HepG2 (cell line): ENCODE results near the gene NARS2. TPM values are rescaled to one million over a fixed set of nuclear protein-coding genes. Genes with fewer than 3 reads are reported as not detected.

Source experiments
- ATAC-seq: fragments of 200-7000 bp; cut with Tn5 transposase; 3 replicates; pipeline ENCODE4 v1.9.1; 2020; ENCODE audit warnings: mild to moderate bottlenecking, moderate library complexity
- BruUV-seq: library from RNA; stranded (reverse); fragments of 400-500 nt; replicated peaks from 2 replicates; lab custom pipeline; 2021; lab: Mats Ljungman, UMichigan
- CTCF ChIA-PET: fragments of 300-600 bp; formaldehyde crosslinking; extraction: SDS; loops from one replicate; lab custom pipeline; 2021; ENCODE audit warnings: low total read pairs, inconsistent platforms, low intra/inter-chr PET ratio; lab: Yijun Ruan, JAX
- POLR2A ChIA-PET: fragments of 350-600 bp; sonication (Branson Sonifier 250); formaldehyde crosslinking; loops from one replicate; lab custom pipeline; 2020; ENCODE audit warnings: antibody characterized with exemption, inconsistent platforms; lab: Yijun Ruan, JAX
- DNase-seq: peaks from one replicate; pipeline ENCODE4 v3.0.0-alpha.2; 2015; ENCODE audit warnings: low spot score
- FAIRE-seq: peaks from 3 replicates; lab custom pipeline; 2011; peaks lifted over from hg19 to GRCh38; lab: Jason Lieb, UNC
- H2AFZ ChIP-seq: one replicate; pipeline ENCODE4 v1.6.1; 2011; ENCODE audit warnings: low read length, inconsistent platforms
- H3K27ac ChIP-seq: fragments of 300-600 bp; 3 replicates; pipeline ENCODE4 v1.8.0; 2011; ENCODE audit warnings: mixed run types, mild to moderate bottlenecking, mixed read lengths, low read length, inconsistent platforms; ENCODE audit not compliant: insufficient read depth; ENCODE audit errors: extremely low read length
- H3K27me3 ChIP-seq, 2 experiments: fragments of 200-600 bp in 1 of 2; 2 replicates in 1 of 2; 3 replicates in 1 of 2; pipeline versions ENCODE4 v1.6.0 to v1.8.0; 2011; ENCODE audit warnings: low read length in 2 of 2, mild to moderate bottlenecking in 2 of 2, moderate library complexity in 2 of 2, inconsistent platforms in 1 of 2; ENCODE audit not compliant: insufficient read depth in 2 of 2, control insufficient read depth in 1 of 2
- H3K36me3 ChIP-seq, 2 experiments: fragments of 200-600 bp in 1 of 2; replicated peaks in 1 of 2; 2 replicates in 1 of 2; 3 replicates in 1 of 2; pipeline versions ENCODE4 v1.5.1 to v1.8.0; 2011; ENCODE audit warnings: low read length in 2 of 2, inconsistent platforms in 1 of 2; ENCODE audit not compliant: insufficient read depth in 2 of 2, control insufficient read depth in 1 of 2
- H3K4me1 ChIP-seq: 2 replicates; pipeline ENCODE4 v1.5.1; 2012; ENCODE audit warnings: low read length, inconsistent platforms; ENCODE audit not compliant: insufficient read depth
- H3K4me2 ChIP-seq: 2 replicates; pipeline ENCODE4 v1.6.0; 2011; ENCODE audit warnings: low read depth, low read length, inconsistent platforms
- H3K4me3 ChIP-seq, 3 experiments: fragments of 200-600 bp in 1 of 3; sonication (generic), shearing (Covaris generic) in 1 of 3; replicated peaks in 1 of 3; 2 replicates each; pipeline ENCODE4 v1.5.1; 2011 to 2016; ENCODE audit warnings: low read length in 3 of 3, inconsistent platforms in 2 of 3, low read depth in 2 of 3, mild to moderate bottlenecking in 2 of 3, control low read depth in 1 of 3, mixed read lengths in 1 of 3; ENCODE audit not compliant: insufficient read depth in 1 of 3
- H3K79me2 ChIP-seq: one replicate; pipeline ENCODE4 v1.6.1; 2011; ENCODE audit warnings: low read length, inconsistent platforms; ENCODE audit not compliant: insufficient read depth
- H3K9ac ChIP-seq: 2 replicates; pipeline ENCODE4 v1.6.0; 2011; ENCODE audit warnings: mild to moderate bottlenecking, low read depth, low read length, inconsistent platforms; ENCODE audit not compliant: insufficient read depth
- H3K9me3 ChIP-seq: 2 replicates; pipeline ENCODE4 v1.5.1; 2012; ENCODE audit warnings: mild to moderate bottlenecking, low read length
- H4K20me1 ChIP-seq: 2 replicates; pipeline ENCODE4 v1.6.0; 2011; ENCODE audit warnings: inconsistent platforms, mild to moderate bottlenecking, low read length, moderate library complexity; ENCODE audit not compliant: insufficient read depth
- AGO2 ChIP-seq: fragments of 200-400 bp; formaldehyde crosslinking; optimal IDR thresholded peaks from 2 replicates; pipeline ENCODE3; 2017; ENCODE audit warnings: mild to moderate bottlenecking, low read depth, low read length, moderate library complexity
- ARNT2 ChIP-seq: sonication (generic); formaldehyde crosslinking; IDR thresholded peaks from 2 replicates; pipeline ENCODE4 v1.8.0; 2022; ENCODE audit warnings: mild to moderate bottlenecking, low read depth, missing genetic modification reagents, moderate library complexity
- BRD4 ChIP-seq: sonication (generic); formaldehyde crosslinking; IDR thresholded peaks from 2 replicates; pipeline ENCODE4 v1.4.0; 2020; ENCODE audit warnings: missing genetic modification reagents
- FOXO1 ChIP-seq: sonication (generic); formaldehyde crosslinking; IDR thresholded peaks from 2 replicates; pipeline ENCODE4 v1.4.0; 2020; ENCODE audit warnings: missing genetic modification reagents
- HOXA5 ChIP-seq: sonication (generic); formaldehyde crosslinking; IDR thresholded peaks from 2 replicates; pipeline ENCODE4 v1.4.0; 2020; ENCODE audit warnings: missing genetic modification reagents
- NR3C1 ChIP-seq: sonication (generic); formaldehyde crosslinking; IDR thresholded peaks from 2 replicates; pipeline ENCODE4 v1.4.0; 2020; ENCODE audit warnings: missing genetic modification reagents
- PRPF4 ChIP-seq: fragments of 200-400 bp; formaldehyde crosslinking; IDR thresholded peaks from 2 replicates; pipeline ENCODE4 v1.6.1; 2016; ENCODE audit warnings: low read length, low read depth; ENCODE audit not compliant: poor library complexity, severe bottlenecking
- SATB2 ChIP-seq: sonication (generic); formaldehyde crosslinking; IDR thresholded peaks from 2 replicates; pipeline ENCODE4 v1.5.0; 2020; ENCODE audit warnings: missing genetic modification reagents
- SKI ChIP-seq: fragments of 450-650 bp; IDR thresholded peaks from one replicate; pipeline ENCODE4 v1.6.1; 2018; ENCODE audit warnings: mild to moderate bottlenecking; ENCODE audit not compliant: partially characterized antibody
- TARDBP ChIP-seq: sonication (generic); formaldehyde crosslinking; IDR thresholded peaks from 2 replicates; pipeline ENCODE4 v1.8.0; 2022; ENCODE audit warnings: mild to moderate bottlenecking, missing genetic modification reagents
- ZEB1 ChIP-seq: IDR thresholded peaks from 2 replicates; pipeline ENCODE4 v1.6.1; 2012; ENCODE audit warnings: mild to moderate bottlenecking, low read depth, inconsistent platforms; ENCODE audit not compliant: insufficient replicate concordance
- ZKSCAN1 ChIP-seq: fragments of 150-350 bp; IDR thresholded peaks from 2 replicates; pipeline ENCODE4 v1.6.1; 2014; ENCODE audit warnings: low read length
- ZNF280B ChIP-seq: sonication (generic); formaldehyde crosslinking; IDR thresholded peaks from 2 replicates; pipeline ENCODE4 v1.5.0; 2020; ENCODE audit warnings: missing genetic modification reagents, mild to moderate bottlenecking, borderline replicate concordance
- ZNF333 ChIP-seq: sonication (generic); formaldehyde crosslinking; IDR thresholded peaks from 2 replicates; pipeline ENCODE4 v1.4.0; 2020; ENCODE audit warnings: mild to moderate bottlenecking, missing genetic modification reagents, borderline replicate concordance
- ZNF350 ChIP-seq: sonication (generic); formaldehyde crosslinking; IDR thresholded peaks from 2 replicates; pipeline ENCODE4 v1.4.0; 2020; ENCODE audit warnings: mild to moderate bottlenecking, low read depth, missing genetic modification reagents, borderline replicate concordance
- ZNF570 ChIP-seq: sonication (generic); formaldehyde crosslinking; IDR thresholded peaks from 2 replicates; pipeline ENCODE4 v1.4.0; 2020; ENCODE audit warnings: mild to moderate bottlenecking, missing genetic modification reagents, borderline replicate concordance
- ZNF7 ChIP-seq: IDR thresholded peaks from 2 replicates; pipeline ENCODE4 v1.6.1; 2016; ENCODE audit warnings: missing biosample characterization, missing genetic modification reagents
- ZNF710 ChIP-seq: sonication (generic); formaldehyde crosslinking; IDR thresholded peaks from 2 replicates; pipeline ENCODE4 v1.5.0; 2020; ENCODE audit warnings: mild to moderate bottlenecking, missing genetic modification reagents, borderline replicate concordance
- ZSCAN31 ChIP-seq: sonication (generic); formaldehyde crosslinking; IDR thresholded peaks from 2 replicates; pipeline ENCODE4 v1.5.0; 2020; ENCODE audit warnings: low read depth, mild to moderate bottlenecking, missing genetic modification reagents
- WGBS: methylation state at CpG from one replicate; pipeline ENCODE4 v1.1.6; 2017; ENCODE audit warnings: low lambda C conversion rate; 5-methylcytosine and 5-hydroxymethylcytosine counted together
- in situ Hi-C: cut with HindIII; loops from 2 replicates; pipeline ENCODE4 v1.10.0; 2017; ENCODE audit warnings: low pct_unique_long_range_greater_than_20kb; ENCODE audit not compliant: extremely low pct_ligation_motif_present
- intact Hi-C: fragments of 100-400 bp; cut with micrococcal nuclease; formaldehyde crosslinking; loops from one replicate; pipeline ENCODE4 v1.10.0; 2022; ENCODE audit not compliant: unreplicated experiment
- polyA plus RNA-seq, 8 experiments: library from polyadenylated mRNA; depleted of rRNA in 3 of 8; stranded (reverse) in 7 of 8; unstranded in 1 of 8; fragments of >200 nt; fragmentation: Illumina TruSeq in 4 of 8; extraction: Trizol in 4 of 8; gene quantifications; 2 replicates each; pipeline versions ENCODE4 v1.2.1 to v1.2.3, GENCODE V29; 2011 to 2016; ENCODE audit warnings: low read depth in 4 of 8, missing spikeins in 1 of 8, mixed read lengths in 1 of 8; ENCODE audit not compliant: insufficient read depth in 1 of 8
- total RNA-seq, 5 experiments: library from RNA; depleted of rRNA; stranded (reverse); fragments of >200 nt; fragmentation: Illumina TruSeq; extraction: Trizol; gene quantifications; 2 replicates each; pipeline ENCODE4 v1.2.3, GENCODE V29; 2016; ENCODE audit warnings: low read depth in 1 of 5

Gene NARS2
- total and polyA plus RNA-seq, 2 of the 13 experiments (the other 11 are each of a cell fraction or from before 2014, with no cell fraction given), result 45.9 to 65.0 TPM

- TF ChIP-seq ZNF710 (CRISPR knock-in tag) (0 out of 2 replicates have a peak, but pooled peaks have one; percentile 2), ZSCAN31 (CRISPR knock-in tag) (peak; percentile 49; the same call in 1 of the 2 replicates), HOXA5 (CRISPR knock-in tag) (peak; percentile 27; the same call in 1 of the 2 replicates), SKI (peak; percentile 74), AGO2 (peak; percentile 87), FOXO1 (CRISPR knock-in tag) (0 out of 2 replicates have a peak, but pooled peaks have one; percentile 20), ARNT2 (CRISPR knock-in tag) (peak; percentile 75; the same call in 1 of the 2 replicates), ZKSCAN1 (peak; percentile 93)
Observed at GRCh38 chr11:78417888-78418583, 156.6 kb downstream of the NARS2 start (continued).

- Histone ChIP-seq H3K4me3 (peak within 1 kb of the TSS; percentile 71 to 81 (median 78)), H3K27me3 (no peaks in the 10 kb centered on the region), H3K36me3 (no peaks in the 10 kb centered on the region), H3K9me3 (no peaks in the 10 kb centered on the region), H3K27ac (peak within 1 kb of the TSS; percentile 84), H3K9ac (peak within 1 kb of the TSS; percentile 80), H3K79me2 (peaks cover 26% of the 10 kb centered on the region), H4K20me1 (no peaks in the 10 kb centered on the region), H3K4me2 (peak within 1 kb of the TSS; percentile 100), H2AFZ (no peak within 1 kb of the TSS), H3K4me1 (peaks cover 41% of the 10 kb centered on the region)
- intact Hi-C loops, result loop anchor here (1.0 to 2.0 kb wide), 3 partner anchors 107 to 214 kb away; no protein-coding TSS in a partner anchor
- CTCF ChIA-PET, result interaction anchor here (1.9 kb wide), 1 partner anchor 147 kb away, joined by 10 read pairs; no protein-coding TSS in a partner anchor
- POLR2A ChIA-PET, result interaction anchor here (0.6 to 1.4 kb wide), 7 partner anchors 18 to 231 kb away, joined by 3 to 4 read pairs (median 3); partner anchors contain the start of gene NARS2
- DNase-seq, result no peak
- whole genome bisulfite sequencing, result 0% methylated on average over 6 of the region's 93 CpGs
- BruUV-seq, result no TSS peak
- ATAC-seq, result no peak; the same call in 1 of the 3 replicates
- in situ Hi-C loops, result loop anchor here (5.0 kb wide), 1 partner anchor 190 kb away; no protein-coding TSS in a partner anchor
- no peak for FAIRE-seq
- TF ChIP-seq TARDBP (CRISPR knock-in tag) (no peak), SATB2 (CRISPR knock-in tag) (no peak), PRPF4 (no peak), BRD4 (CRISPR knock-in tag) (no peak), ZNF7 (no peak), ZNF280B (no peak), NR3C1 (no peak), ZNF570 (CRISPR knock-in tag) (no peak), ZNF350 (CRISPR knock-in tag) (no peak), ZEB1 (peak; percentile 94), ZNF333 (CRISPR knock-in tag) (no peak; the same call in 1 of the 2 replicates)
Observed at GRCh38 chr11:78417175-78417887, 157.3 kb downstream of the NARS2 start, which contains the start of gene GAB2. GAB2 (minus strand) TSS chr11:78417820; CDS start chr11:78417720, 100 bp downstream.
